ENCODE results near the gene FAM163B. TPM values are rescaled to one million over a fixed set of nuclear protein-coding genes. Genes with fewer than 3 reads are reported as not detected.

FAM163B gene
- polyA plus RNA-seq, 1 donor (not counting 4 experiments of a cell fraction or from before 2014, with no cell fraction given) = not detected

GRCh38 chr9:133608382-133608781 lies 807 bp downstream of the FAM163B start:
- H3K27ac ChIP-seq (ENCODE audit: control insufficient read depth, insufficient read depth, low read length) = no peak overlapping the region
- H3K36me3 ChIP-seq (ENCODE audit: control insufficient read depth in 2 of 2, extremely low read depth in 1 of 2, insufficient read depth in 2 of 2, low read length in 2 of 2) = no peaks in the 10 kb centered on the region
- H3K79me2 ChIP-seq (ENCODE audit: control insufficient read depth, insufficient read depth, low read length) = no peaks in the 10 kb centered on the region
- H3K9me3 ChIP-seq (ENCODE audit: control insufficient read depth, low read depth, low read length) = no peaks in the 10 kb centered on the region
- H3K9me1 ChIP-seq (ENCODE audit: control insufficient read depth, extremely low read depth, insufficient read depth, low read length) = no peaks in the 10 kb centered on the region
- no peak for DNase-seq (ENCODE audit: low read depth, low spot score)
- peaks cover 65% of the 10 kb centered on the region for H3K27me3 ChIP-seq (ENCODE audit: control insufficient read depth, extremely low read depth, insufficient read depth, low read length)
- H2AFZ ChIP-seq (ENCODE audit: control insufficient read depth, low read length) = no peak overlapping the region
- dilution Hi-C loops (cut with MboI; ENCODE audit: extremely low pct_ligation_motif_present, low sequenced_read_pairs) = no loop called here
- H3K9ac ChIP-seq (ENCODE audit: control insufficient read depth, extremely low read depth, insufficient read depth, low read length) = no peak overlapping the region
- FAIRE-seq = no peak
- no peaks in the 10 kb centered on the region for H3K4me1 ChIP-seq (ENCODE audit: control insufficient read depth, extremely low read depth, insufficient read depth, low read length)
- no peak overlapping the region for H3K4me2 ChIP-seq (ENCODE audit: control insufficient read depth, extremely low read depth, insufficient read depth, low read depth, low read length)
- no peaks in the 10 kb centered on the region for H4K20me1 ChIP-seq (ENCODE audit: control insufficient read depth, extremely low read depth, insufficient read depth, low read length)
- TF ChIP-seq CTCF (optimal IDR thresholded peaks at IDR 0.05 in 1 of 3, IDR thresholded peaks at IDR 0.05 in 1 of 3, conservative IDR thresholded peaks at IDR 0.05 in 1 of 3; ENCODE audit: extremely low read depth in 1 of 3, insufficient read depth in 2 of 3, low read length in 3 of 3) = no peak
- TF ChIP-seq EZH2 (IDR thresholded peaks at IDR 0.05; ENCODE audit: low read length) = no peak
- no peak overlapping the region for H3K4me3 ChIP-seq (ENCODE audit: control insufficient read depth in 2 of 3, extremely low read depth in 1 of 3, insufficient read depth in 2 of 3, low read depth in 1 of 3, low read length in 3 of 3)

- Histone ChIP-seq H3K9me3 (ENCODE audit: control insufficient read depth, low read depth, low read length) (no peaks in the 10 kb centered on the region), H3K4me1 (ENCODE audit: control insufficient read depth, extremely low read depth, insufficient read depth, low read length) (no peaks in the 10 kb centered on the region), H3K27me3 (ENCODE audit: control insufficient read depth, extremely low read depth, insufficient read depth, low read length) (peaks cover 64% of the 10 kb centered on the region), H3K4me3 (ENCODE audit: control insufficient read depth in 2 of 3, extremely low read depth in 1 of 3, insufficient read depth in 2 of 3, low read depth in 1 of 3, low read length in 3 of 3) (no peak overlapping the region), H3K9ac (ENCODE audit: control insufficient read depth, extremely low read depth, insufficient read depth, low read length) (no peak overlapping the region), H3K79me2 (ENCODE audit: control insufficient read depth, insufficient read depth, low read length) (no peaks in the 10 kb centered on the region), H4K20me1 (ENCODE audit: control insufficient read depth, extremely low read depth, insufficient read depth, low read length) (no peaks in the 10 kb centered on the region), H3K27ac (ENCODE audit: control insufficient read depth, insufficient read depth, low read length) (no peak overlapping the region), H2AFZ (ENCODE audit: control insufficient read depth, low read length) (no peak overlapping the region), H3K9me1 (ENCODE audit: control insufficient read depth, extremely low read depth, insufficient read depth, low read length) (no peaks in the 10 kb centered on the region), H3K36me3 (ENCODE audit: control insufficient read depth in 2 of 2, extremely low read depth in 1 of 2, insufficient read depth in 2 of 2, low read length in 2 of 2) (no peaks in the 10 kb centered on the region), H3K4me2 (ENCODE audit: control insufficient read depth, extremely low read depth, insufficient read depth, low read depth, low read length) (no peak overlapping the region)
- FAIRE-seq = no peak
- dilution Hi-C loops (cut with MboI; ENCODE audit: extremely low pct_ligation_motif_present, low sequenced_read_pairs) = no loop called here
- no peak for TF ChIP-seq CTCF (optimal IDR thresholded peaks at IDR 0.05 in 1 of 3, IDR thresholded peaks at IDR 0.05 in 1 of 3, conservative IDR thresholded peaks at IDR 0.05 in 1 of 3; ENCODE audit: extremely low read depth in 1 of 3, insufficient read depth in 2 of 3, low read length in 3 of 3)
- DNase-seq (ENCODE audit: low read depth, low spot score) = no peak
Observed at GRCh38 chr9:133607976-133608375, 1.2 kb downstream of the FAM163B start.

All from keratinocyte (primary cell).